RWPE2 (cell line): ENCODE measurements around the gene AIFM3.
"Not testable (repeated sequence)": the region's sequence is repeated elsewhere in the genome, so short reads cannot be mapped to it uniquely, and the experiment has no call there.

Experiments used
- ATAC-seq: fragments of 200-7000 bp; cut with Tn5 transposase; 3 replicates; pipeline ENCODE4 v1.9.1; 2021; ENCODE audit warnings: low read depth
- DNase-seq: peaks from one replicate; pipeline ENCODE4 v3.0.0-alpha.2; 2020; ENCODE audit warnings: low spot score
- H3K27ac ChIP-seq: fragments of 450-650 bp; 2 replicates; pipeline ENCODE4 v1.5.1; 2017; ENCODE audit warnings: mild to moderate bottlenecking; ENCODE audit not compliant: poor library complexity, severe bottlenecking
- H3K27me3 ChIP-seq: fragments of 250-450 bp; sonication (Bioruptor Pico); 2 replicates; pipeline ENCODE4 v1.5.1; 2021; ENCODE audit warnings: mild to moderate bottlenecking, moderate library complexity; ENCODE audit not compliant: insufficient read depth, poor library complexity, severe bottlenecking
- H3K36me3 ChIP-seq: fragments of 250-450 bp; sonication (Bioruptor Pico); 2 replicates; pipeline ENCODE4 v1.5.1; 2020; ENCODE audit warnings: low read depth, mild to moderate bottlenecking, moderate library complexity
- H3K4me1 ChIP-seq: fragments of 250-450 bp; sonication (Bioruptor Pico); 2 replicates; pipeline ENCODE4 v1.5.1; 2021; ENCODE audit warnings: mild to moderate bottlenecking, moderate library complexity; ENCODE audit not compliant: insufficient read depth, poor library complexity, severe bottlenecking
- H3K4me3 ChIP-seq: fragments of 250-450 bp; sonication (Bioruptor Pico); 2 replicates; pipeline ENCODE4 v1.5.1; 2021; ENCODE audit warnings: mild to moderate bottlenecking, moderate library complexity; ENCODE audit not compliant: severe bottlenecking
- H3K9me3 ChIP-seq: fragments of 250-450 bp; sonication (Bioruptor Pico); 2 replicates; pipeline ENCODE4 v1.5.1; 2021; ENCODE audit warnings: mild to moderate bottlenecking, moderate library complexity; ENCODE audit not compliant: severe bottlenecking
- TF ChIP-seq, protein P1 (sequence below): fragments of 450-650 bp; IDR thresholded peaks from one replicate; pipeline ENCODE4 v1.5.1; 2017; ENCODE audit warnings: mild to moderate bottlenecking, moderate library complexity; ENCODE audit not compliant: poor library complexity, severe bottlenecking

Gene AIFM3

DNA sequence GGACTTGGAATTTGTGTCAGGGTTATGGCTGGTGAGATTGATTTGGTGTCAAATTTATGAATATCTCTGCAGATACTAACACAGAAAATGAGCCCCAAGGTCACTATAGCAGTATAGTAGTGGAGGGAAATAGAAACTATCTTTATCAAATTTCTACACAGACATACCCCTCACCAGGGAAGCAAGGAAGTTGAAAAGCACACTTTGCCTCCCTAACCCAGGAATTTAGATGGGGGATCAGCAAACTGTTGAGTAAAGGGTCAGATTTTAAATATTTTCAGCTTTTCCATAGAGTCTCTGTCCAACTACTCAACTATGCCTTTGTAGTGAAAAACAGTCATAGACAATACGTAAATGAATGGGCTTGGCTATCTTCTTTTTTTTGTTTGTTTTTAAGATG lies 37.1 kb upstream of the AIFM3 start:
- Histone ChIP-seq H3K27me3 (no peaks in the 10 kb centered on the region), H3K27ac (no peak overlapping the region), H3K4me1 (no peaks in the 10 kb centered on the region), H3K4me3 (no peak overlapping the region), H3K36me3 (peaks cover 39% of the 10 kb centered on the region), H3K9me3 (no peaks in the 10 kb centered on the region)
- no peak for DNase-seq
- ATAC-seq, result no peak
- TF ChIP-seq, protein P1, sequence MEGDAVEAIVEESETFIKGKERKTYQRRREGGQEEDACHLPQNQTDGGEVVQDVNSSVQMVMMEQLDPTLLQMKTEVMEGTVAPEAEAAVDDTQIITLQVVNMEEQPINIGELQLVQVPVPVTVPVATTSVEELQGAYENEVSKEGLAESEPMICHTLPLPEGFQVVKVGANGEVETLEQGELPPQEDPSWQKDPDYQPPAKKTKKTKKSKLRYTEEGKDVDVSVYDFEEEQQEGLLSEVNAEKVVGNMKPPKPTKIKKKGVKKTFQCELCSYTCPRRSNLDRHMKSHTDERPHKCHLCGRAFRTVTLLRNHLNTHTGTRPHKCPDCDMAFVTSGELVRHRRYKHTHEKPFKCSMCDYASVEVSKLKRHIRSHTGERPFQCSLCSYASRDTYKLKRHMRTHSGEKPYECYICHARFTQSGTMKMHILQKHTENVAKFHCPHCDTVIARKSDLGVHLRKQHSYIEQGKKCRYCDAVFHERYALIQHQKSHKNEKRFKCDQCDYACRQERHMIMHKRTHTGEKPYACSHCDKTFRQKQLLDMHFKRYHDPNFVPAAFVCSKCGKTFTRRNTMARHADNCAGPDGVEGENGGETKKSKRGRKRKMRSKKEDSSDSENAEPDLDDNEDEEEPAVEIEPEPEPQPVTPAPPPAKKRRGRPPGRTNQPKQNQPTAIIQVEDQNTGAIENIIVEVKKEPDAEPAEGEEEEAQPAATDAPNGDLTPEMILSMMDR, result no peak

DNA sequence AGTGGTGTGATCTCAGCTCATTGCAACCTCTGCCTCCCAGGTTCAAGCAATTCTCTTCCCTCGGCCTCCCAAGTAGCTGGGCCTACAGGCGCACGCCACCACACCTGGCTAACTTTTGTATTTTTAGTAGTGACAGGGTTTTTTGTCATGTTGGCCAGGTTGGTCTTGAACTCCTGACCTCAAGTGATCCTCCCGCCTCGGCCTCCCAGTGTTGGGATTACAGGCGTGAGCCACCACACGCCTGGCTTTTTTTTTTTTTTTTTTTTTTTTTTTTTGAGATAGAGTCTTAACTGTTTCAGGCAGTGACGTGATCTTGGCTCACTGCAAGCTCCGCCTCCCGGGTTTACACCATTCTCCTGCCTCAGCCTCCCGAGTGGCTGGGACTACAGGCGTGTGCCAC lies 36.6 kb upstream of the AIFM3 start:
- not testable (repeated sequence) for DNase-seq, ATAC-seq, H3K4me1 ChIP-seq, H3K4me3 ChIP-seq, H3K27ac ChIP-seq, H3K9me3 ChIP-seq, H3K27me3 ChIP-seq
- peaks cover 39% of the 10 kb centered on the region for H3K36me3 ChIP-seq

DNA sequence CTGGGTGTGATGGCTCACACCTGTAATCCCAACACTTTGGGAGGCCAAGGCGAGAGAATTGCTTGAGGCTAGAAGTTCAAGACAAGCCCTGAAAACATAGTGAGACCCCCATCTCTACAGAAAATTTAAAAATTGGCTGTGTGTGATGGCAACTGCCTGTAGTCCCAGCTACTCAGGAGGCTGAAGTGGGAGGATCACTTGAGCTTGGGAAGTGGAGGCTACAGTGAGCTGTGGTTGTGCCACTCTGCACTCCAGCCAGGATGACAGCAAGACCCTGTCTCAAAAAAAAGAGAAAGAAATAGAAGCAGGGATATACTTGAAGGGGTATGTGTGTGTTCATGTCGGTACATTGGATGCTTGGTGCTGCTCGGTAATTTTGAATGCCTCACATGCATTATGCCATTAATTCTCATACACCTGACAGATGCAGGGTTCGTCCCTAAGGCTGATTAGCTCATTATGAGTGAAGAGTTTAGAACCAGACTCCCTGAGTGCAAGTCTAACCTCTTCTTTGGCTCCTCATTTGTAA lies 35.9 kb upstream of the AIFM3 start:
- Histone ChIP-seq H3K27me3 (no peaks in the 10 kb centered on the region), H3K9me3 (peaks cover 2% of the 10 kb centered on the region), H3K36me3 (peaks cover 42% of the 10 kb centered on the region), H3K4me3 (no peak overlapping the region), H3K27ac (no peak overlapping the region), H3K4me1 (peaks cover under 1% of the 10 kb centered on the region)
- ATAC-seq, result no peak
- TF ChIP-seq, protein P1, result no peak
- no peak for DNase-seq

DNA sequence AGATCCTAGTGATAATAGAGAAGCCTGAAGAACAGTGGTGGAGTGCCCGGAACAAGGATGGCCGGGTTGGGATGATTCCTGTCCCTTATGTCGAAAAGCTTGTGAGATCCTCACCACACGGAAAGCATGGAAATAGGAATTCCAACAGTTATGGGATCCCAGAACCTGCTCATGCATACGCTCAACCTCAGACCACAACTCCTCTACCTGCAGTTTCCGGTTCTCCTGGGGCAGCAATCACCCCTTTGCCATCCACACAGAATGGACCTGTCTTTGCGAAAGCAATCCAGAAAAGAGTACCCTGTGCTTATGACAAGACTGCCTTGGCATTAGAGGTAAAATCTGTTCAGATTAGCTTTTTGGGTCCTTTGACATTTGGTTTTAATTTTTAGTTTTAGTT lies 33.1 kb upstream of the AIFM3 start:
- no peak overlapping the region for H3K4me3 ChIP-seq
- no peaks in the 10 kb centered on the region for H3K27me3 ChIP-seq
- peaks cover 12% of the 10 kb centered on the region for H3K4me1 ChIP-seq
- DNase-seq (no peak), ATAC-seq (no peak)
- peaks cover 65% of the 10 kb centered on the region for H3K36me3 ChIP-seq
- no peak overlapping the region for H3K27ac ChIP-seq
- H3K9me3 ChIP-seq, result peaks cover 7% of the 10 kb centered on the region
- TF ChIP-seq, protein P1, result no peak

DNA sequence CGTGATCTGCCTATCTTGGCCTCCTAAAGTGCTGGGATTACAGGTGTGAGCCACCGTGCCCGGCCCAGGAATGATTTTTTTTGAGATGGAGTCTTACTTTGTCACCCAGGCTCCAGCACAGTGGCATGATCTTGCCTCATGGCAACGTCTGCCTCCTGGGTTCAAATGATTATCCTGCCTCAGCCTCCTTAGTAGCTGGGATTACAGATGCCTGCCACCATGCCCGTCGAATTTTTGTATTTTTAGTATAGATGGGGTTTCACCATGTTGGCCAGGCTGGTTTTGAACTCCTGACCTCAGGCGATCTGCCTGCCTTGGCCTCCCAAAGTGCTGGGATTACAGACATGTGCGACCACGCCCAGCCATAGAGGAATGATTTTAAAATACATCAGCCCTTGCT lies 32.0 kb upstream of the AIFM3 start:
- peaks cover 62% of the 10 kb centered on the region for H3K36me3 ChIP-seq

DNA sequence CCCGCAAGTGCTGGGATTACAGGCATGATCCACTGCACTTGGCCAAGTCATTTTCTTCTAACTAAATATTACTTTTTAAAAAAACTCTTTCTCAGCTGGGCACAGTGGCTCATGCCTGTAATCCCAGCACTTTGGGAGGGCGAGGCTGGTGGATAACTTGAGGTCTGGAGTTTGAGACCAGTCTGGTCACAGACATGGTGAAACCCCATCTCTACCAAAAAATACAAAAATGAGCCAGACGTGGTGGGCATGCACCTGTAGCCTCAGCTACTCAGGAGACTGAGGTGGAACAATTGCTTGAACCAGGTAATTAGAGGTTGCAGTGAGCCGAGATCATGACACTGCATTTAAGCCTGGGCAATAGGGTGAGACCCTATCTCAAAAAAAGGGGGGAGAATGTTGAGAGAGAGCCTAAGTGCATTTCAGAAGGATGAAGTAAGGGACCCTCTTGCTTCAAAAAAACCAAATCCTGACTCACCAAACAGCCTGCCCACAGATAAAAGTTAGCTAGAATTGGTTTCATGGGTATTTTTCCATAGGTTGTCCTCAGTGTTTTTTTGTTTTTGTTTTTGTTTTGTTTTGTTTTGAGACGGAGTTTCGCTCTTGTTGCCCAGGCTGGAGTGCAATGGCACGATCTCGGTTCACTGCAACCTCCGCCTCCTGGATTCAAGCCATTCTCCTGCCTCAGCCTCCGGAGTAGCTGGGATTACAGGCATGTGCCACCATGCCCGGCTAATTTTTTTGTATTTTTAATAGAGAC lies 31.1 kb upstream of the AIFM3 start:
- not testable (repeated sequence) for H3K27me3 ChIP-seq, H3K27ac ChIP-seq, H3K9me3 ChIP-seq, ATAC-seq, DNase-seq, H3K4me3 ChIP-seq
- Histone ChIP-seq H3K4me1 (peaks cover 12% of the 10 kb centered on the region), H3K36me3 (peaks cover 64% of the 10 kb centered on the region)

More for the DNA sequence above, 32.0 kb upstream of the AIFM3 start:
- peaks cover 12% of the 10 kb centered on the region for H3K4me1 ChIP-seq
- H3K4me3 ChIP-seq, H3K27ac ChIP-seq, H3K9me3 ChIP-seq, ATAC-seq, H3K27me3 ChIP-seq, DNase-seq: not testable (repeated sequence)
